ENCODE data around the gene TASP1.

Gene TASP1

DNA sequence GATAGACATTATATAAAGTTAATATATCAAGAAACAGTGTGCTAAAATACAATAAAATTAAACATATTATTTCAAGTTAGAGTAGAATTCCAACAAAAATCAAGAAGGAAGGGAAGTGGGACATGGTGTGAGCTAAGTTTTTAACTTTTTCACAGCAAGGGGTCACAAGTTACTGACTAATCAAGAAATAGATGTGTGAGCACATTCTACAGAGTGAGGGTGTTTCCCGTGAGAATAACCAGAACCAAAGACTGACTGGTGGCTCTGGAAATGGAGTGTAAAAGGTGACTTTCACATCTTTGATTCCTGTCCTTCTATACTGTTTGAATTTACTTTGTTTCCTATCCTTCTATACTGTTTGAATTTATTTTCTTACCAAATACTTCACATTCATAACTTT is 206.6 kb downstream of the TASP1 start:
- no peak for DNase-seq (ENCODE audit: low spot score)

DNA sequence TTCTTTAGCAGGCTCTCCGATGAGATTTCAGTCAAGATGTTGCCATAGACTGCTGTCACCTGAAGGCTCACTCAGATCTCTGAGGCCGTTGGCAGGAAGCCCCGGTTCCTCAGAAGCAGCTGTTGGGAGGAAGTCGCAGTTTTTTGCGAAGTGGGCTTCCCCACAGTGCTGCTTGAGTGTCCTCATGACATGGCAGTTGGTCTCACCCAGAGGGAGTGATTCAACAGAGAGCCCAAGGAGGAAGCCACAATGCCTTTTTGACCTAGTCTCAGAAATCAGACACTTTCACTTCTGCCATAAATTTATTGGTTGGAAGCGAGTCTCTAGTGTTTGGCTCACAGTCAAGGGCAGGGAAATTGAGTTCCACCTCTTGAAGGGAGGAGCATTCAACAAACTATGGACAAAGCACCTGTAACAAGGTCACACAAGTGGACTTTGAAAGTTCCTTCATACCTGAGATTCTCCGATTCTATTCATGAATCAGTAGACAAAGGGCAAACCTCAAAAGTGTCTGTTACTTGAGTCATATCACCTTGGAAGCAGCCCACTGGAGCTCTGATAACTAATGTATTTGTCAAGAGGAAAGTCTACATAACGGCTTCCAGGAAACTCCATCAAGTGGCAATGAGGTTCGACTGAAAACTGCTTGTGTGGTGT is 208.3 kb downstream of the TASP1 start:
- DNase-seq (ENCODE audit: low spot score), result no peak

DNA sequence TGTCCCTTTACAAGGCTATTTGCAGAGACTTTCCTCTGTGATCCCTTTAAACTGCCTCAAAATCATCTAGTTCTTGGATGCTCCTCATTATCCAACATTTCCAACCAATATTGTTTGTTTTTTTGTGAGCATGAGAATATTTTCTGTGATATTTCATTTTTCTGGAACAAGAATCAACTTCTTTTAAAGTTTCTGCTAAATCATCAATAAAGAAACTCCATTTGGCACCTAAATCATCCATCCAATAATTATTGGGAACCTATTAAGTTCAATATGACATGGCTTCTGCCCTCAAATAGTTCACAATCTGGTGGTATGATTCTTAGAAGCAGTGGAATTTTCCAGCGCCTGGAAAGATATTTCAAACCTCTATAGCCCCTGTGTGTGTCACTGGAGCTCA is 210.0 kb downstream of the TASP1 start:
- DNase-seq (ENCODE audit: low spot score), result no peak

GRCh38 chr20:13426870-13427269 is 211.9 kb downstream of the TASP1 start:
- DNase-seq (ENCODE audit: low spot score), result no peak

GRCh38 chr20:13425381-13426135 is 213.2 kb downstream of the TASP1 start:
- no peak for DNase-seq (ENCODE audit: low spot score)

DNA sequence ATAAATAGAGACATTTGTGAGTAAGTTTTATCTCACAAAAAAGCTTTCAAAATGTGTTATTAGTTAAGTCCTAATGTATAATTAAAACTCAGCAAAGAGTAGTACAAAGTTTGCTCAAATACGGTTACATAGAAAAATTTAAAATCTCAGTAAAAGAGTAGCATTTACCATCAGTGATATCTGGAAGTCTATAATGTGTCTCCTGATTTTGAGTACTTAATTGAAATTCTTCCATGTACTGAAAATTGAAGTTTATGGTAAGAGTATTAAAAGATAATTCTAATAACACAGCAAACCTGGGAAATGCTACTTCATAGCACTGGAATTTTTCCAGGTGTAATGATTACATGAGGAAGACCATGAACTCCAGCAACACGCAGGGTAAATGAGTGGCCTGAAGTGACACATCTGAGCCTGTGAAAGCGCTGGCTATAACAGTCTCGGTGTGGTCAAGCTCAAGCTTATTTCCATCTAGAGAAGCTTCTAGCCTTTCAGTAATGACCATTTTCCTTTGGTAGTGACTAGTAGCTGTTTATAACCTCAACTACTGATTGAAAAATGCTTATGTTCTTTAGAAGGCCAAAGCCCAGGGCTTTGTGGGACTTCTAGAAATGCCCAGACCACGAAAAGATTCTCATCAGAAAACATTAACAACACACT is 214.4 kb downstream of the TASP1 start:
- no peak for DNase-seq (ENCODE audit: low spot score)

- no peak for DNase-seq (ENCODE audit: low spot score)
Observed at GRCh38 chr20:13423472-13424173, 215.1 kb downstream of the TASP1 start.

DNA sequence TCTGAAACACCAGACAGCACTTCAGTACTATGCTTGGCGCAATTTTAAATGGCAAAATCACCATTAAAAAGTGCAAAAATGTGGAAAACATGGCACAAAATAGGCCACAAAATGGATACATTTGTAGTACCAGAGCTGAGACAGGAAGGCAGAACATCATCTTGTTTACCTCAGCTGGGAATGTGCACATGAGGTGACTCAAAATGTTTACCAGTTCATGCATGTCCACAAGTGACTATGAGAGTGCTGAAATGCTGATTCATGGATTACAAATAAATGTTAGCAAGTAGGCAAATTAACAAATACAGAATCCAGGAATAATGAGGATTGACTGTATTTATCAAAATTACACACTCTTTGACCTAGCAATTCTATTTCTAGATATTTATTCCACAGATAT is 216.1 kb downstream of the TASP1 start:
- no peak for DNase-seq (ENCODE audit: low spot score)

- no peak for DNase-seq (ENCODE audit: low spot score)
Observed at GRCh38 chr20:13420625-13421024, 218.1 kb downstream of the TASP1 start.

DNA sequence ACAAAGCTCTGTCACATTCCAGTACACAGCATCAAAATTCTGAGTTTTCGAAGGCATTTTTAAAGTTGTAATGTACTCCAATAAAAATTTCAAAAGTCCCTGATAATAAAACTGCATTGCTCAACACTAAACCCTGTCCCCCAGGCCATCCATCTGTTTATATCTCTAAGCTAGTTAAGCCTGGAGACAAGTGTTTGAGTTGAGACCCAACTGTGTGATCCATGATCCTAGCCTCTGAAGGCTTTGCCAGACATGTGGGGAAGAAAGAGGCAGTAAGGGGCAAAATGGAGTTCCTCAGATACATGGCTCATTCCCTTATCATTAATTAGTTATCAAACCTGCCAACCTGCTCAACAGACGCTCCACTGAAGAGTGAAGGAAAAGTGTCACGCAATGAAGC is 219.3 kb downstream of the TASP1 start:
- DNase-seq (ENCODE audit: low spot score), result no peak

GRCh38 chr20:13418263-13419229 is 220.2 kb downstream of the TASP1 start:
- DNase-seq (ENCODE audit: low spot score), result no peak

- no peak for DNase-seq (ENCODE audit: low spot score)
Observed at GRCh38 chr20:13416531-13416930, 222.2 kb downstream of the TASP1 start.

- DNase-seq (ENCODE audit: low spot score), result no peak
Observed at GRCh38 chr20:13412806-13413445, 225.8 kb downstream of the TASP1 start.

GRCh38 chr20:13404293-13404692 is 234.4 kb downstream of the TASP1 start:
- no peak for DNase-seq (ENCODE audit: low spot score)

DNA sequence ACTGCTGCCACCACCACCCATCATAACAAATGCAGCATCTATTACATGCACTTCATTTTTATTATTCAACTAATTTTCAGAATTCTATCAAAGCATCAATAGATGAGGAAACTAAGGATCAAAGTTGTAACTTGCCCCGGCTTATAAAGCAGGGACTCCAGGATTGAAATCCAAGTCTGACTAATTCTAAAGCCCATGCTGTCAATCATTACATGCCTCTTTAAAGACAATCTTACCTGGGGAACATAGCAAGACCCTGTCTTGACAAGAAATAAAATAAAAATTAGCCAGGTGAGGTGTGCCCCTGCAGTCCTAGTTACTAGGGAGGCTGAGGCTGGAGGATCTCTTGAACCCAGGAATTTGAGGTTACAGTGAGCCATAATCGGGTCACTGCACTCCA is 235.3 kb downstream of the TASP1 start:
- no peak for DNase-seq (ENCODE audit: low spot score)

DNA sequence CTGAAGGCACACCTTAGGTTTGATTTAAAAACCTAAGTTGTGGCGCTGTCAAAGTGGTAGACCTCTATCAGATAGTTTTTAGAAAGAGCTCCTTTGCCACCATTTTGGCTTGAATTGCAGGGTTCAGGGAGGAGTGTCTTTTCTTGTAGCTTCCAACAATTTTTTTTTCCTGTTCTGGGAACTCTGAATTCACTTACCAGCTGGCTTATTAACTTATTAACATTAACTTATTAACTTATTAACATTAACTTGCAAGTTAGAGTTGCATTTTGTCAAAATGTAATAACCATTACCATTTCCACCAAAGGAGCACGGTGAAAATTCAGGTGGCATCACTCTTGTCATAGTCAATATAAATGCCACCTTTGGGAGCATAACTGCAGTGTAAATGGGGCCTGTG is 235.7 kb downstream of the TASP1 start:
- DNase-seq (ENCODE audit: low spot score), result no peak

- DNase-seq (ENCODE audit: low spot score), result no peak
Observed at GRCh38 chr20:13402171-13402760, 236.5 kb downstream of the TASP1 start.

GRCh38 chr20:13401596-13401995 is 237.1 kb downstream of the TASP1 start:
- no peak for DNase-seq (ENCODE audit: low spot score)

- no peak for DNase-seq (ENCODE audit: low spot score)
Observed at GRCh38 chr20:13400453-13400852, 238.3 kb downstream of the TASP1 start.

GRCh38 chr20:13397300-13397724 is 241.4 kb downstream of the TASP1 start:
- DNase-seq (ENCODE audit: low spot score), result peak; percentile 39

GRCh38 chr20:13396826-13397225 is 241.9 kb downstream of the TASP1 start:
- no peak for DNase-seq (ENCODE audit: low spot score)

Data from GM03348 (cell line).